Astrocyte of the cerebellum (primary cell): Measurements from ENCODE around the gene MYO16.
A peak's percentile ranks its signal among the peaks of the same experiment; 100 is the strongest.

ENCODE experiments used
- DNase-seq: peaks from one replicate; pipeline ENCODE4 v3.0.0-alpha.2; 2011; ENCODE audit warnings: low read depth
- H3K4me3 ChIP-seq: 2 replicates; pipeline ENCODE4 v1.5.1; 2011; ENCODE audit warnings: mild to moderate bottlenecking, low read depth, low read length, moderate library complexity
- in situ Hi-C: cut with HindIII; loops from 2 replicates; pipeline ENCODE4 v1.10.0; 2017; ENCODE audit warnings: low sequenced_read_pairs
- TF ChIP-seq, protein P1 (sequence below): IDR thresholded peaks from 2 replicates; pipeline ENCODE4 v1.5.1; 2012; ENCODE audit warnings: low read length, low read depth, moderate library complexity, mild to moderate bottlenecking; ENCODE audit errors: missing control alignments

The MYO16 gene

DNA sequence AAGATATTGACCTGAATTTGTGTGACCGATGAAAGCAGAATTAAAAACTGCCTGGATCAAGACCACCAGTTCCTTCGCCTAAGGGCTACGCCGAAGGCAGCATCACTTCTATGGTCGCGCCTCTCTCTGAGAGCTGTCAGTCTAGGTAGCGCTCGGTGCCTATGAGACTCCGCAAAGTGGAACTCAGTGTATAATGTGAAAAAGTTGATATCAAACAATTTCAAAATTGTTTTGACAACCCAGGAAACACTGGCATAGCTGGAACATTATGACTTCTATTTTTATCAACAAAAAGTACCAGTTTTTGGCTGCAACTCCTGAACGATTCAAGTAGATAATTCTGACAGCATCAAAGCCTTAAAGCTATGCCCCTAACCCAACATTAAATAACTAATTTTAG, 223.6 kb downstream of the MYO16 start:
- no peak for DNase-seq
- in situ Hi-C loops, result no loop called here
- TF ChIP-seq, protein P1, sequence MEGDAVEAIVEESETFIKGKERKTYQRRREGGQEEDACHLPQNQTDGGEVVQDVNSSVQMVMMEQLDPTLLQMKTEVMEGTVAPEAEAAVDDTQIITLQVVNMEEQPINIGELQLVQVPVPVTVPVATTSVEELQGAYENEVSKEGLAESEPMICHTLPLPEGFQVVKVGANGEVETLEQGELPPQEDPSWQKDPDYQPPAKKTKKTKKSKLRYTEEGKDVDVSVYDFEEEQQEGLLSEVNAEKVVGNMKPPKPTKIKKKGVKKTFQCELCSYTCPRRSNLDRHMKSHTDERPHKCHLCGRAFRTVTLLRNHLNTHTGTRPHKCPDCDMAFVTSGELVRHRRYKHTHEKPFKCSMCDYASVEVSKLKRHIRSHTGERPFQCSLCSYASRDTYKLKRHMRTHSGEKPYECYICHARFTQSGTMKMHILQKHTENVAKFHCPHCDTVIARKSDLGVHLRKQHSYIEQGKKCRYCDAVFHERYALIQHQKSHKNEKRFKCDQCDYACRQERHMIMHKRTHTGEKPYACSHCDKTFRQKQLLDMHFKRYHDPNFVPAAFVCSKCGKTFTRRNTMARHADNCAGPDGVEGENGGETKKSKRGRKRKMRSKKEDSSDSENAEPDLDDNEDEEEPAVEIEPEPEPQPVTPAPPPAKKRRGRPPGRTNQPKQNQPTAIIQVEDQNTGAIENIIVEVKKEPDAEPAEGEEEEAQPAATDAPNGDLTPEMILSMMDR, result no peak
- H3K4me3 ChIP-seq, result no peak overlapping the region

DNA sequence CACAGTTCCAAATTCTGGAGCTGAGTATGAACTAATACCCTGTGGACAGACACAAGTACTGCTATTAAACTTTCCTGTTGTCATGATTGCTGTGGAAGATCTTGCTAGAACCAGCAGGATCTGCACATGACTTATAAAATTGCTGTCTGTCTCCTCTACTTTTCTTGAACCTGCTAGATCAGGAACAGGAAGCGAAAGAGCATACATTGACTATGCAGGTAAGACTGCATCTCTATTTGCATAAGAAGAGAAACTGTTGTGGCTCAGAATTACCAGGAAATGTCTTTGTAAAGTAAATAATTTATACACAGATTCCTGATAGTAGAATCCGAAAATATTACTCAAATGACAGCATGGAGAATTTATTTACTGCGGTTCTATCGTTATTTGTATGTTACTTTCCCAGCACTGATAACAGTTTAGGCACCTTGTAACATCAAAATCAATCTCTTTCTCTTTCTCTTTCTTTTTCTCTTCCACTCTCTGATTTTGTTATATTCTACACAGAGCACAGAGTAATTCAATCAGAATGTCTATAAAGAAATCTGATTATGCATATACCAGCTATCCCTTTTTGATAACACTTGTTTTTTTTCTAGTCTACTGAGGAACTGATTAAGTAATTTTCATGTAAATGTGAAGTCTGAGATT, 226.5 kb downstream of the MYO16 start:
- no peak overlapping the region for H3K4me3 ChIP-seq
- TF ChIP-seq, protein P1, result no peak
- DNase-seq, result no peak
- in situ Hi-C loops, result no loop called here

DNA sequence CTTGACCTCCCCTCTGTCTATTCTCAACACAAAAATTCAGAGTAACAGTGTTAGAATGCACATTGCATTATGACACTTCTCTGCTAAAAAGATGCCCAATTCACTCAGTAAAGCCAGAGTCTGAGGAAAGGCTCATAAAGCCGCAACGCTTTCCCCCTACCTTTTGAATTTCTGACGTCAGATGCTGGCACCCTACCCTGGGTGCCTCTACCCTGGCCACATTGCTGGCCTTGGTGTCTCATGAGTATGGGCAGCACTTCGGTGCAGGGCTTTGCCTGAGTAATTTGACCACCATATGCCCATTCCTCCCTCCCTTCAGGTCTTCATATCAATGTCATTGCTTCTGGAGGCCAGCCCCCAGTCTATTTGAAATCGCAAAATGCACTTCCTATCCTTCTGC, 229.3 kb downstream of the MYO16 start:
- no peak for DNase-seq
- TF ChIP-seq, protein P1, result no peak
- in situ Hi-C loops, result no loop called here
- no peak overlapping the region for H3K4me3 ChIP-seq

DNA sequence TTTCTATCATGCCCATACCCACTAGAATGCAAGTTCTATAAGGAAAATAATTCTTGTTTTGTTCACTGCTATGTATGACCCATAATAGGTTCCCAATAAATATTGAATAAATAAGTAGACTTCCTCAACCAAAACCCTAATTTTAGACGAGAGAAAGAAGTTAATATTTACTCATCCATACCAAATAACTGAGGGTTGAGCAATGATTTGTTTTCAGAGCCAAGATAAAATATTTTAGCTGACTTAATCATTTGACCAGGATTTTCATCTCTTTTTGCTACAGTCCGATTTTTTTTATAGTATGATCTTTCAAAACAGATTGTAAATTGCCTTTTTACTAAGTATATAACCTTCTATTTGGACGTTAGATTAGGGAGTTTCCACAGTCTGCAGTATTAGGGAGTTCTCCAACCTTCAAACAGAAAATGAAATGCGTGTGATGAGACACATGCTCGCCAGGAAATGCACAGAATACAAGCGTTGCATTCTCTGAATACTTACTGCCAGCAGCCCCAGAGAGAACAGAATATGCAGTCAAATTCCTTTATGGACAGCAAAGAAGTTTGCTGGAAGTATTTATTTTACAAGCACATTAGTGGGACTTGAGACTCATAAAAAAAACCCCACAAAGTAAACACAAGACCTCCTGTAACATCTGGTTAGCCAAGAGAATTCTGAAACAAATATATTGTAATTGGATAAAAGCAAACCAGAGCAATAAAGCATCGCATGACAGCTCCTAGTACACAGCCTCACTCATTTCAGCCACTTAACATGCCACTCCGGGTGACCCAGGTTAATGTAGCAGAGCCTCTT, 230.0 kb downstream of the MYO16 start:
- peak; percentile 43 for DNase-seq

DNA sequence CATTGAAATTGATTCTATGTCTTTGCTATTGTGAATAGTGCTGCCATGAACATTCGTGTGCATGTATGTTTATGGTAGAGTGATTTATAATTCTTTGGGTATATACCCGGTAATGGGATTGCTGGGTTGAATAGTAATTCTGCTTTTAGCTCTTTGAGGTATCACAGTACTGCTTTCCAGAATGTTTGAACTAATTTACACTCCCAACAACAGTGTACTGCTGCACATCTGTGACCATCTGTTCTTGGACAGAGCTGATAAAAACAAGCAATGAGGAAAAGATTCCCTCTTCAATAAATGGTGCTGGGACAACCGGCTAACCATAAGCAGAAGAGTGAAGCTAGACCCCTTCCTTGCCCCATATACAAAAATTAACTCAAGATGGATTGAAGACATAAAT, 231.0 kb downstream of the MYO16 start:
- TF ChIP-seq, protein P1, result no peak
- H3K4me3 ChIP-seq, result no peak overlapping the region
- no peak for DNase-seq
- in situ Hi-C loops, result loop anchor here (5.0 kb wide), 1 partner anchor 73 kb away; no protein-coding TSS in a partner anchor

More for the DNA sequence above, 230.0 kb downstream of the MYO16 start:
- in situ Hi-C loops, result loop anchor here (5.0 kb wide), 1 partner anchor 72 kb away; no protein-coding TSS in a partner anchor
- TF ChIP-seq, protein P1, result no peak
- no peak overlapping the region for H3K4me3 ChIP-seq

DNA sequence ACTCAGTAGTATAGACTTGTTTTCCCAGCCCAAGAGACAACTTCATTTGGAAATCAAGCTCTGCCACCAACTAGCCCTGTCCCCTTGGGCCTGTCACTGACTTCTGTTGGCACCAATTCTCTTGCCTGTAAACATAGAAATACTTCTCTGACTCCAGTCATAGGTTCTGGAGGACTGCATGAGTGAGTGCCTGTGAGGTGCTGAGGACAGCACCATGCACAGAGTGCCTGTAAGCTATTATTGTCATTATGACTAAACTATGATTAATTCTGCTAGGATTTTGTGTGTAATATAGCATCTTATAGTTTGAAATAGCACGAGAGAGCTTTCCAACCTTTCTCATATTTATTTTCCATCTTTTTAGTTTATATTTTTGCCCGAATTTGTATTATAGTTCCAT, 247.9 kb downstream of the MYO16 start:
- in situ Hi-C loops, result no loop called here
- no peak for DNase-seq

More for the DNA sequence above, 247.9 kb downstream of the MYO16 start:
- no peak overlapping the region for H3K4me3 ChIP-seq
- TF ChIP-seq, protein P1, result no peak
